PC-3 (cell line): ENCODE results near the gene CCDC179. TPM values are rescaled to one million over a fixed set of nuclear protein-coding genes. Genes with fewer than 3 reads are reported as not detected.

Experiments used
- ATAC-seq: fragments of 200-7000 bp; cut with Tn5 transposase; 2 replicates; pipeline ENCODE4 v1.9.1; 2020; ENCODE audit warnings: mild to moderate bottlenecking, moderate library complexity
- BruUV-seq: library from RNA; stranded (reverse); fragments of 400-500 nt; replicated peaks from 2 replicates; lab custom pipeline; 2021; lab: Mats Ljungman, UMichigan
- CTCF ChIA-PET: fragments of 300-600 bp; sonication (Branson Sonifier 250); formaldehyde crosslinking; loops from one replicate; lab custom pipeline; 2022; ENCODE audit warnings: antibody characterized with exemption; lab: Charles Lee
- POLR2A ChIA-PET: fragments of 300-600 bp; sonication (Branson Sonifier 250); formaldehyde crosslinking; loops from one replicate; lab custom pipeline; 2022; ENCODE audit warnings: antibody characterized with exemption; ENCODE audit not compliant: unreplicated experiment; lab: Charles Lee
- DNase-seq: peaks from one replicate; pipeline ENCODE4 v3.0.0-alpha.2; 2015
- H2AFZ ChIP-seq: fragments of 300-600 bp; sonication (generic); 2 replicates; pipeline ENCODE4 v1.6.0; 2016; ENCODE audit warnings: antibody characterized with exemption, low read length
- H3F3A ChIP-seq: fragments of 300-600 bp; sonication (generic); one replicate; pipeline ENCODE4 v1.6.0; 2017; ENCODE audit warnings: antibody characterized with exemption, low read length, control low read depth, mild to moderate bottlenecking; ENCODE audit not compliant: unreplicated experiment
- H3K27ac ChIP-seq: fragments of 300-600 bp; sonication (generic); 2 replicates; pipeline ENCODE4 v1.5.1; 2016; ENCODE audit warnings: mild to moderate bottlenecking, low read length
- H3K27me3 ChIP-seq: fragments of 300-600 bp; sonication (generic); 2 replicates; pipeline ENCODE4 v1.6.1; 2016; ENCODE audit warnings: low read length, mixed read lengths
- H3K36me3 ChIP-seq: fragments of 300-600 bp; sonication (generic); 2 replicates; pipeline ENCODE4 v1.6.1; 2016; ENCODE audit warnings: low read depth, mixed run types, low read length, mixed read lengths
- H3K4me1 ChIP-seq: fragments of 300-600 bp; sonication (generic); 2 replicates; pipeline ENCODE4 v1.5.1; 2016; ENCODE audit warnings: low read length; ENCODE audit not compliant: insufficient read depth
- H3K4me2 ChIP-seq: fragments of 300-600 bp; sonication (generic); 2 replicates; pipeline ENCODE4 v1.6.0; 2016; ENCODE audit warnings: low read length
- H3K4me3 ChIP-seq: fragments of 300-600 bp; sonication (generic); 2 replicates; pipeline ENCODE4 v1.5.1; 2016; ENCODE audit warnings: mild to moderate bottlenecking, low read length, mixed read lengths
- H3K79me2 ChIP-seq: fragments of 300-600 bp; sonication (generic); 2 replicates; pipeline ENCODE4 v1.6.1; 2017; ENCODE audit warnings: low read length, mixed read lengths
- H3K9ac ChIP-seq: fragments of 300-600 bp; sonication (generic); 2 replicates; pipeline ENCODE4 v1.6.0; 2016; ENCODE audit warnings: mild to moderate bottlenecking, low read length
- H3K9me2 ChIP-seq: fragments of 300-600 bp; sonication (generic); replicated peaks from 2 replicates; pipeline ENCODE4 v1.6.1; 2016; ENCODE audit warnings: mixed run types, low read length, mixed read lengths
- H3K9me3 ChIP-seq: fragments of 300-600 bp; sonication (generic); 2 replicates; pipeline ENCODE4 v1.6.1; 2016; ENCODE audit warnings: low read length, mixed read lengths
- H4K20me1 ChIP-seq: fragments of 300-600 bp; sonication (generic); 2 replicates; pipeline ENCODE4 v1.6.1; 2016; ENCODE audit warnings: low read length, mixed read lengths
- CTCF ChIP-seq: fragments of 300-600 bp; sonication (generic); conservative IDR thresholded peaks from 2 replicates; pipeline ENCODE4 v1.5.1; 2017; ENCODE audit warnings: antibody characterized with exemption, low read depth, mild to moderate bottlenecking, low read length
- EZH2 ChIP-seq: fragments of 300-600 bp; sonication (generic); IDR thresholded peaks from one replicate; pipeline ENCODE4 v1.6.1; 2017; ENCODE audit warnings: antibody characterized with exemption, mild to moderate bottlenecking, low read length; ENCODE audit not compliant: unreplicated experiment
- EZH2phosphoT487 ChIP-seq: fragments of 300-600 bp; sonication (generic); IDR thresholded peaks from 2 replicates; pipeline ENCODE4 v1.6.1; 2018; ENCODE audit warnings: mild to moderate bottlenecking, antibody characterized with exemption, low read length, borderline replicate concordance
- intact Hi-C: fragments of 100-400 bp; cut with micrococcal nuclease; formaldehyde crosslinking; loops from 2 replicates; pipeline ENCODE4 v1.9.0; 2023
- total RNA-seq: library from RNA; depleted of rRNA; stranded (reverse); fragments of >200 nt; gene quantifications from 2 replicates; pipeline ENCODE4 v1.2.3, GENCODE V29; 2014

Gene CCDC179
- total RNA-seq, 1 experiment from 2014 or later, result not detected

GRCh38 chr11:22832315-22833015 is 27.8 kb downstream of the CCDC179 start:
- Histone ChIP-seq H2AFZ (no peak overlapping the region), H3K9me2 (no peaks in the 10 kb centered on the region), H3K79me2 (peaks cover 13% of the 10 kb centered on the region), H3K9me3 (no peaks in the 10 kb centered on the region), H3K27ac (no peak overlapping the region), H4K20me1 (no peaks in the 10 kb centered on the region), H3F3A (no peaks in the 10 kb centered on the region), H3K4me1 (peaks cover 11% of the 10 kb centered on the region), H3K9ac (no peak overlapping the region), H3K4me3 (no peak overlapping the region), H3K36me3 (no peaks in the 10 kb centered on the region), H3K4me2 (no peak overlapping the region), H3K27me3 (no peaks in the 10 kb centered on the region)
- peak; percentile 68 for DNase-seq
- ATAC-seq, result peak; percentile 42
- POLR2A ChIA-PET, result interaction anchor here (0.5 kb wide), 1 partner anchor 473 kb away, joined by 4 read pairs; no protein-coding TSS in a partner anchor
- BruUV-seq, result no TSS peak
- TF ChIP-seq EZH2 (no peak), CTCF (no peak), EZH2phosphoT487 (no peak)
- CTCF ChIA-PET, result no interaction called here
- intact Hi-C loops, result no loop called here

GRCh38 chr11:22830082-22830414 is 30.2 kb downstream of the CCDC179 start:
- no peak for DNase-seq
- no peak for TF ChIP-seq CTCF
- no peak for TF ChIP-seq EZH2phosphoT487
- TF ChIP-seq EZH2, result no peak
- H3K9me3 ChIP-seq, result no peaks in the 10 kb centered on the region
- peaks cover 13% of the 10 kb centered on the region for H3K79me2 ChIP-seq
- H2AFZ ChIP-seq, result peak overlapping the region; percentile 52; the same call in 1 of the 2 replicates
- ChIA-PET CTCF (interaction anchor here (0.6 to 1.1 kb wide), 5 partner anchors 11 to 1563 kb away, joined by 3 to 13 read pairs (median 5); no protein-coding TSS in a partner anchor), POLR2A (interaction anchor here (0.6 kb wide), 3 partner anchors 248 to 1561 kb away, joined by 3 to 4 read pairs (median 3); no protein-coding TSS in a partner anchor)
- BruUV-seq, result no TSS peak
- H3K4me2 ChIP-seq, result peak overlapping the region; percentile 74
- peaks cover 11% of the 10 kb centered on the region for H3K4me1 ChIP-seq
- H3K27me3 ChIP-seq, result no peaks in the 10 kb centered on the region
- peak overlapping the region; percentile 31; the same call in 1 of the 2 replicates for H3K4me3 ChIP-seq
- no peak overlapping the region for H3K9ac ChIP-seq
- no peak for ATAC-seq
- H3K27ac ChIP-seq, result no peak overlapping the region
- no peaks in the 10 kb centered on the region for H4K20me1 ChIP-seq
- H3K36me3 ChIP-seq, result no peaks in the 10 kb centered on the region; the same call in 1 of the 2 replicates
- no peaks in the 10 kb centered on the region for H3F3A ChIP-seq
- H3K9me2 ChIP-seq, result no peaks in the 10 kb centered on the region
- intact Hi-C loops, result no loop called here
